Superior temporal gyrus (tissue), 1 donor: ENCODE measurements around the gene NOVA2.
A peak's percentile ranks its signal among the peaks of the same experiment; 100 is the strongest.
"Not testable (repeated sequence)": the region's sequence is repeated elsewhere in the genome, so short reads cannot be mapped to it uniquely, and the experiment has no call there.

Experiments used
- DNase-seq: peaks from one replicate; pipeline ENCODE4 v3.0.0-alpha.2; 2016; ENCODE audit errors: extremely low spot score

Gene NOVA2

DNA sequence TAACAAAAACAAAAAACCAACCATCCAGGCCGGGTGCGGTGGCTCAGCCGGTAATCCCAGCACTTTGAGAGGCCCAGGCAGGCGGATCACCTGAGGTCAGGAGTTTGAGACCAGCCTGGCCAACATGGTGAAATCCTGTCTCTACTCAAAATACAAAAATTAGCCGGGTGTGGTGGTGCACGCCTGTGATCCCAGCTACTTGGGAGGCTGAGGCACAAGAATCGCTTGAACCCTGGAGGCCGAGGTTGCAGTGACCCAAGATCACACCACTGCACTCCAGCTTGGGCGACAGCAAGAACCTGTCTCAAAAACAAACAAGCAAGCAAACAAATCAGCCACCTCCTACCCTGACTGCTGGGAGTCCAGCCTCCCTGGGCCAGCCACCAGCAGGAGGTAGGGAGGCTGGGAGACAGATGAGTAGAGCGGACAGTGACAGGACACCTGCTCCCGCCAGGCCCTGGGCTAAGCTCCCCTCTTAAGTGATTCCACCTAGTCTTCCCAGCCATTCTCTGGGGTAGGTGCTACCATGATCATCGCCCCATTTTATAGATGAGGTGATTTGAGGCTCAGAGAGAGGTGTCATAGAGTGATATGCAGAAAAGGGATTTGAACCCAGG lies 77.6 kb downstream of the NOVA2 start:
- not testable (repeated sequence) for DNase-seq

DNA sequence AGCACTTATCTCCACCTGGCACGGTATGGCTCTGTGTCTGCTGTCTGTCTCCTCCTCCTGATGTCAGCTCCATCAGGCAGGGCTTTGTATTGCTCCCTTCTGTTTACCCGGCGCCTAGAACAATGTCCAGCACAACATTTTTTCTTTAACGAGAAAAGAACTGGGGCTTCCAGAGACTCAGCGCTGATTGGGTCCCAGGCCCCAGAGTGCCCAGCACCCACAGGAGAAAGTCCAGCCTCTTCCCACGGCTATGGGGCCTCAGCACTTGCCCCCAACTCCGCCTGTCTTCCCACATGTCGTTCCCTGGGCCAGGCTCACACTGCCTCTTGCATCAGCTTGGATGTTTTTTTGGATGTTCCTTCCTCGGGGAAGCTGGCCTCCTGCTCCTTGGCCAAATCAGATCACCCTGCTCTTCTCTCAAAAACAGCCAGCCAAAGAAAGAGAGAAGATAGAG lies 78.1 kb downstream of the NOVA2 start:
- DNase-seq, result no peak

DNA sequence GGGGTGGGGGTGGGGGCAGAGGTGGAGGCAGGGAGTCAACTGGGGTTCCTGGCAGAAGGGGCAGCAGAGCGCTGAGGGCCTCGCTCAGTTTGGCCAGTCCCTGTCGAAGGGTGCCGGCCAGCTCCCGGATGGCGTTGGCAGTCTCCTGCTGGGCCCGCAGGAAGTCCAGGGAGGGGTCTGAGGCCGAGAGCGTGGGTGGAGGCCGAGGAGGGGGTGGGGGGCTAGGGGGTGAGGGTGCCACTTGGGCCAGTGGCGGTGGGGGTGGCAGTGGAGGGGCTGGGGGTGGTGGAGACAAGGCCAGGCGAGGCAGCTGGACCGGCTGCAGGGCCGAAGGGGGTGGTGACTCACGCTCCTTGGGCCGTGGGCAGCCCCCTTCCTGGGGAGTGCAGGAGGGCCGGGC lies 82.8 kb downstream of the NOVA2 start:
- DNase-seq, result no peak

DNA sequence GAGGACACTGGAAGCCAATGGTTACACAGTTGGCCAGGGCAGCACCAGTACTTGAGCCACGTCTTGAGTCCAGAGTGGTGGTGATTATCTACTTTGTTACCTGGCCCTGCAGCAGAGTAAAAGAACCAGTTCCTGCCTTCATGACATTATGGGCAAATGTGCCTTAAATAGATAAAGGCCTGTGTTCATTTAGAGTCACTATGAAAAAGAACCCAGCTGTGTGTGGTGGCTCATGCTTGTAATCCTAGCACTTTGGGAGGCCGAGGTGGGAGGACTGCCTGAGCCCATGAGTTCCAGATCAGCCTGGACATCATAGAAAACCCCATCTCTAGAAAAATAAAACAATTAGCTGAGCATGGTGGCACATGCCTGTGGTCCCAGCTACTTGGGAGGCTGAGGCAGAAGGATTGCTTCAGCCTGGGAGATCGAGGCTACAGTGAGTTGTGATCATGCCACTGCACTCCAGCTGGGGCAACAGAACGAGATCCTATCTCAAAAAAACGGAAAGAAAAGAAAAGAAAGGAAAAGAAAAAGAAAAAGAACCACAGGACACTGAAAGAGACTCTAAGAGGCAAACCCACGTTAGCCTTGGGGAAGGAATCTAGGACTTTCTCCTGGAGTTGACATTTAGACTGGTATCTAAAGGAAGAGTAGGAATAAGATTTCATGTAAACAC lies 84.3 kb downstream of the NOVA2 start:
- DNase-seq, result no peak

DNA sequence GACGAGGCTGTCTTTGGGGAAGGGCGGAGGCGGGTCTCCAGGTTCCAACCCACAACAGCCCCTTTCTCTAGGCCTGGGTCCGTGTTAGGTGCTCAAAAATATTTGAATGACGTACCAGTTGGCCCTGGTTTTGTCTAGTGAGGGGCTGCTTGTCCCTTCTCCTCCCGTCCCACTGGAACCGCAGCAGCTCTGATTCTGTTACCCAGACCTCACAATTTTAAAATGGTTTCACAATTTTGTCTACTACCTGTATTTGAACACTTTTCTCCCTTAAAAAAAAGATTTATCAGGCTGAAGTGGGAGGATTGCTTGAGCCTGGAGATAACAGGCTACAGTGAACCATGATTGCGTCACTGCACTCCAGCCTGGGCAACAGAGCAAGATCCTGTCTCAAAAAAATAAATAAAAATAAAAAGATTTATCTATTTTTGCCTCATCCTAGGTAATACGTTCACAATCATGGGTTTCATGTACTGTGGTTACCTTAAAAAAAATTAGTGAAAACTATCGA lies 86.4 kb downstream of the NOVA2 start:
- DNase-seq, result no peak

DNA sequence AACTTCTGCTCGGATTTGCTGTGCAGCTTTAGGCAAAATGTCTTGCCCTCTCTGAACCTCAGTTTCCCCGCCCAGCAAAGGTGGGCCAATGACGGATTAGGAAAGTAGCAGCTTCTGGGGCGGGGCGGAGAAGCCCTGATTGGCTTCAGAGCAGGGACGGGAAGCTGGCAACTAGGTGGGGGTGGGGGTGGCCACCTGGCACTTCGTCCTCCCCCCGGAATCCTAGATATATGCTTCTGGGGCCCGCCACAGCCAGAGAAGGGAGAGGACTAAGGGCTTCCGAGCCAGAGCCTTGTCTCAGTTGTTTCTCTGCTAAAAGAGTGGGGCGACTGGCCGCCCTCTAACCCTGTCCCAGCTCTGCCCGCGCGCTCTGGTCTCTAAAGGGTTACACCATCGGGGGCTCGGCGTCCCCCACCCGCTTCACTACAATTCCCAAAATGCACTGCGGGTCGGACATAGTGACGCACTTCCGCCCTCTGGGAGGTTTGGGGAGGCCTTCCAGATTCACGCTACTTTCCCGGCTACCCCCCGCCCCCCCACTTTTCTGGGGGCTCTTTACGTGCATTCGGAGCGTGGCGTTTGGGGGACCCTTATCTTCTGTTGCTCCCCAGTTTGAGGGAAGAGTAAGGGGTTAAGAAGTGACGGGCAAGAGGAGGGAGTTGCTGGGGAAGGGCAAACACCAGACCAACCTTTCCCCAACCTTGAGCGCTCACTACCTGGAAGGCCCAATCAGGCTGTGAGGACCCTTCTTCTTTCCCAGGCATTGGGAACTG lies 87.1 kb downstream of the NOVA2 start:
- DNase-seq, result peak; percentile 98

DNA sequence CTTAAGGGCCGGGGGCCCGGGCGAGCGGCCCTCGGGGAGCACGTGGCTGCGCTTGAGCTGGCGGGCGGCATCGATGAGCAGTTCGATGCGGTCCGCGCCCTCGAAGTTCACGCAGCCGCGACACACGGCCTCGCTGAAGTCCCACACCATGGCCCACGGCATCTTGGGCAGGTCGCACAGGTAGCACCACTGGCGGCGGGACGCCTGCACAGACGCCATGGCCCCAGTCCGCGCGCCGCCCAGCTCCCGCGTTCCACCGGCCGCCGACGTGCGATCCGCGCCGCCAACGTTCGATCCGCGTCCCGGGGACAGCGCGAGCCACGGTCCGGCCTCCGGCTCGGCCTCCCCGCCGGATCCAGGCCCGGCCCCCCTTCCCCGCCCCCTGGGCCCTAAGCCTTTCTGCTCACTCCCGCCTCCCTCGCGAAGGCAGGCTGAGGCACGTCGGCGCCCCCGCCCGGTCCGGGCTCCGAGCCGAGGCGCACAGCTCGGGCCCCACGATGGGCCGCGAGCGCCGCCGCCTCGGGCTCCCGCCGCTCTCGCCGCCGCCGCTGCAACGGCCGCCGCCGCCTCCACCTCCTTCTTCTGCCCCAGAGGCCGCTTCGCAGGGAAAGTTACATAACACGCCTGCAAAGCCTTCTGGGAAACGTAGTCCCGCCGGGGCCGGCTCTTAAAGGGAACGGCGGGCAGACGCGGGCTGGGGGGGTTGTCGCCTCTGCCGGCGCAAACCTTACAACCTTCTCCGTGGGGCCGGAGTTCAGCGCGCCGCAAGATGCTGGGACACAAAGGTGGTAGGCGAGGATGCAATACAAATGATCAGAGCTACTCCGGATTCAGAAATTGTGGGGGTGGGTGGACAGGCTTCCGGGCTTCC lies 87.9 kb downstream of the NOVA2 start, which contains the start of gene IRF2BP1:
Gene IRF2BP1 (minus strand): TSS at position 586 of the 871 bp plus-strand sequence. CDS start 367 bp downstream, at position 219.
- peak; percentile 97 for DNase-seq

DNA sequence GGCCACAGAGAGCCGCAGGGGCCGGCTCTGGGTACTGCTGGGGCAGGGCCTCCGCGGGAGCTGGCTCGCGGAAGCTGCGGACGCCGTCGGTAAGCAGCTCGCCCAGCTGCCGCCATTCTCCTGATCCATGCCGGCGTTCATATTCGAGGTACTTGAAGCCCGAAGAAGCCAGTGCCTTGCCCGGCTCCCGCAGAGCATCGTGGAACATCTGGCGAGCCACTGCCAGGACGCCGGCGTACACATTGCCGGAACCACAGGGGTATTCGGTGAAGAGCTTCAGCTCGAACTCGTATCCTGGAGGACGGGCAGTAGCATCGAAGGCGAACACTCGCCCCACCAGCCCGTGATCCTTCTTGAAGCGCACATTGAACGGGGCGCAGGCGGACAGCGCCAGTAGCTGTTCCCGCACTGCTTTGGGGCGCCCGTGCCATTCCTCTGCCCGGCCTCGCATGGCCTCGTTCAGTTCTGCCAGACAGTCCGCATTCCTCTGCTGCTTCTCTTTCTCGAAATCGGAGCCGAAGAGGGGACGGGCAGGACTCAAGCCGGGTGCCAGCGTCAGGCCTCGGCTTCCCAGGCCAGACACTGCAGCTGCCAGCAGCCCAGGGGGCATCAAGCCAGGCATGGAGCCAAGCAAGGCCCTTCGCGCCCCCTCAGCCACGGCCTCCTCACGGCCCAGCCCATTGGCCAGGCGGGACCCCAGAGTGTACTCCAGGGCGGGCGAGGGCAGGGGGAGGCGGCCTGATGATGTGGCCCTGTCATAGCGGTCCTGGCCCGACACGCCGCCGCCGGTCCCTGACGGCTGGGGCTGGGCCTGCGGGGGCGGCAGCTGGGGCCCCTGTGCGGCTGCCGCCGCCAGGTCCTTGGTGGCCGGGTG lies 88.7 kb downstream of the NOVA2 start:
- no peak for DNase-seq

DNA sequence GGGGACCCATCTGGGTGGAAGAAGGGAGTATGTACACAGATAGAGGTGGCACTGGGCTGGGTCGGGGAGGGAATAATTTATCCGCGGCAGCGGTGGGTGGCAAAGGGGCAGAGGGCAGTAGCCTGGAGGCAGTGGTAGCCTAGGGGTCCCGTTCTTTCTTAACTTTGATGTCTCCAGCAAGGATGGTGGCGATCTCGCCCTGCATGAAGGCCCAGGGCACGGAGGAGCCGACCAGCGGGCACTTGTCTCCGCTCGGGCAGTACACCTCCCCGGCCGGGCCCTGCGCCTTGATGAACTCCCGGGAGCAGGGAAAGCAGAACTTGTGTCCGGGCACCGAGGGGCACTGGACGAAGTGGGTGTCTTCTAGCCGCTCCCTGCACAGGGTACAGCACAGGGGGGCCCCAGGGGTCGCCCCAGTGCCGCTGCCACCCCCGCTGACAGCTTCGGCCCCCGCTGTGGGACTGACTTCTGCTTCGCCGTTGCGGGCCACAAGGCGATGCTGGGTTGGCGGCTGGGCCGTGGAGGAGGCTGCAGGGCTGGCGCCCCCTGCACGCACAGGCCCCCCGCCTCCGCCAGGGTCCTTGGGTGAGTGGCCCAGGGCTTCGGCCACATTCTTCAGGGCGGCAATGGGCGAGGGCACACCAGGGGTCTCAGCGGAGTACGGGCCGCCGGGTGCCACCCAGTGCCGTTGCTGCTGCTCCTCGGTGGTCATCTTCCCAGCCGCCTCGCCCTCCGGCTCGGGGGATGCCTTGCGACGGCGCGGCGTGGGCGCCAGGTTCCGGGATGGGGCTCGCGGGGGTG lies 89.6 kb downstream of the NOVA2 start:
- no peak for DNase-seq
